HG02970 (cell line): Measurements from ENCODE around the gene MT2A.
"Not testable (repeated sequence)": the region's sequence is repeated elsewhere in the genome, so short reads cannot be mapped to it uniquely, and the experiment has no call there.

Experiments used
- ATAC-seq: cut with Tn5 transposase; IDR thresholded peaks from one replicate; pipeline ENCODE4 v1.9.1; 2021; ENCODE audit warnings: mild to moderate bottlenecking, moderate library complexity, moderate number of reproducible peaks; ENCODE audit not compliant: unreplicated experiment, low FRiP score

MT2A gene

DNA sequence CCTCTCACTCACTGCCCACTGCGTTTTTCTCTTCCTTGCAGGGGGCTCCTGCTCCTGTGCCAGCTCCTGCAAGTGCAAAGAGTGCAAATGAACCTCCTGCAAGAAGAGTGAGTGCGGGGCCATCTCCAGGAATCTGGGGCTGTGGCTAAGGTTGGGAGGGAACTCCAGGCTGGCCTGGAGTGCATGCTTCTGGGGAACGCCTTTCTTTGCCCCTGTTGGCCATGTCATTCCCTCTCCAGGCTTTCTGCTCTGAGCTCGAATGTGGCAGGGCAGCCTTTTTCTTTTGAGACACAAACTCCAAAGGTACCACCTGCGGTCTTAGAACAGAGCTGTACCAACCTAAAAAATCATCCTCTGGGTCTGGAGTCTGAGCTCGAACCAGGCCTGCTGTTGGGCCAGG is 9.8 kb downstream of the MT2A start:
- no peak for ATAC-seq

DNA sequence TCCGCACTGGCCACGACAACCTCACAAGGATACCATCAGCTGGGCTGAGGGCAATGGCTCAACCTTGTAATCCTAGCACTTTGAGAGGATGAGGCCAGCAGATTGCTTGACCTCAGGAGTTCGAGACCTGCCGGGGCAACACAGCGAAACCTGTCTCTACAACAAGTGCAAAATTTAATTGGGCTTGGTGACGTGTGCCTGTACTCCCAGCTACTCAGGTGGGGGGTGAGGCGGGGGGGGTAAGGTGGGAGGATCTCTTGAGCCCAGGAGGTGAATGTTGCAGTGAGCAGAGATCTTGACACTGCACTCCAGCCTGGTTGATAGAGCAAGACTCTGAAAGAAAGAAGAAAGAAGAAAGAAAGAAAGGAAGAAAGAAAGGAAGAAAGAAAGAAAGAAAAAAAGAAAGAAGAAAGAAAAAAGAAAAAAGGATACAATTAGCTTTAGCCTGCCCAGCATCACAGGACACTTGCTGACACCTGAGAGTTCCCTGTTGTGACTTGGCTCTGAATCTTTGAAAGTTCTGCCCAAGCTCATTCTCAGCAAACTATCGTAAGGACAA is 12.0 kb downstream of the MT2A start:
- ATAC-seq = no peak

DNA sequence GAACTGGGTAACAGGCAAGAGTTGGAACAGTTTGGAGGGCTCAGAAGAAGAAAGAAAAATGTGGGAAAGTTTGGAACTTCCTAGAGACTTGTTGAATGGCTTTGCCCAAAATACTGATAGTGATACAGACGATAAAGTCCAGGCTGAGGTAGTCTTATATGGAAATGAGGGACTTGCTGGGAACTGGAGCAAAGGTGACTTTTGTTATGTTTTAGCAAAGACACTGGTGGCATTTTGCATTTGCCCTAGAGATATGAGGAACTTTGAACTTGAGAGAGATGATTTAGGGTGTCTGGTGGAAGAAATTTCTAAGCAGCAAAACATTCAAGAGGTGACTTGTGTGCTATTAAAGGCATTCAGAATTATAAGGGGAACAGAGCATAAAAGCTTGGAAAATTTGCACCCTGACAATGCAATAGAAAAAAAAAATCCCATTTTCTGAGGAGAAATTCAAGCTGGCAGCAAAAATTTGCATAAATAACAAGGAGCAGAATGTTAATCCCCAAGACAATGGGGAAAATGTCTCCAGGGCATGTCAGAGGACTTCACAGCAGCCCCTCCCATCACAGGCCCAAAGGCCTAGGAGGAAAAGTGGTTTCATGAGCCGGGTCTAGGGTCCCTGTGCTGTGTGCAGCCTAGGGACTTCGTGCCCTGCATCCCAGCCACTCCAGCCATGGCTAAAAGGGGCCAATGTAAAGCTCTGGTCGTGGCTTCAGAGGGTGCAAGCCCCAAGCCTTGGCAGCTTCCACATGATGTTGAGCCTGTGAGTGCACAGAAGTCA is 13.5 kb downstream of the MT2A start:
- ATAC-seq = not testable (repeated sequence)

DNA sequence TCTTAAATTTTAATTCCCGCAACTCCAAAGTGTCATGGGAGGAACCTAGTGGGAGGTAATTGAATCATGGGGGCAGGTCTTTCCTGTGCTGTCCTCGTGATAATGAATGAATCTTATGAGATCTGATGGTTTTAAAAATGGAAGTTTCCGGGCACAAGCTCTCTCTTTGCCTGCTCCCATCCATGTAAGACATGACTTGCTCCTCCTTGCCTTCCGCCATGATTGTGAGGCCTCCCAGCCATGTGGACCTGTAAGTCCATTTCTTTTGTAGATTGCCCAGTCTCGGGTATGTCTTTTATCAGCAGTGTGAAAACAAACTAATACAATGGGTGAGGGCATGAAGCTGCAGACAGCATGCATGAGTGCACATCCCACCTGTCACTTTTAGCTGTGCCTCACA is 14.8 kb downstream of the MT2A start:
- not testable (repeated sequence) for ATAC-seq

DNA sequence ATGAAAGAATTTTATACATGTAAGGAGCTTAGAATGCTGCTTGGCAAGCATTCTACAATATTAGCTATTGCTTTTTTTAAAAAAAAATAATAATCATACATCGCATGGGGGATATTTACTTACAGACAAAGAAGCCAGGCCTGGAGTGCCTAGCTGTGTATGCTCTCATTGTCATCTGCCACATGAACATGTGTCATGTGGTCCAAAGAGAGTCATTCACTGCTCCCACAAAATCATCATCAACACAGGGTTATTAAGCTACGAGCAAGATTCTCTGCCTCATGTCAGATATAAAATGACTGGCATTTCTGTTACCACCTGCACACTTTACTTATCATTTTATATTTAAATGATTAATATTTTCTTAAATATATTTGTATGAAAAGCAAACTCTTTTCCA is 15.3 kb downstream of the MT2A start:
- ATAC-seq = no peak

DNA sequence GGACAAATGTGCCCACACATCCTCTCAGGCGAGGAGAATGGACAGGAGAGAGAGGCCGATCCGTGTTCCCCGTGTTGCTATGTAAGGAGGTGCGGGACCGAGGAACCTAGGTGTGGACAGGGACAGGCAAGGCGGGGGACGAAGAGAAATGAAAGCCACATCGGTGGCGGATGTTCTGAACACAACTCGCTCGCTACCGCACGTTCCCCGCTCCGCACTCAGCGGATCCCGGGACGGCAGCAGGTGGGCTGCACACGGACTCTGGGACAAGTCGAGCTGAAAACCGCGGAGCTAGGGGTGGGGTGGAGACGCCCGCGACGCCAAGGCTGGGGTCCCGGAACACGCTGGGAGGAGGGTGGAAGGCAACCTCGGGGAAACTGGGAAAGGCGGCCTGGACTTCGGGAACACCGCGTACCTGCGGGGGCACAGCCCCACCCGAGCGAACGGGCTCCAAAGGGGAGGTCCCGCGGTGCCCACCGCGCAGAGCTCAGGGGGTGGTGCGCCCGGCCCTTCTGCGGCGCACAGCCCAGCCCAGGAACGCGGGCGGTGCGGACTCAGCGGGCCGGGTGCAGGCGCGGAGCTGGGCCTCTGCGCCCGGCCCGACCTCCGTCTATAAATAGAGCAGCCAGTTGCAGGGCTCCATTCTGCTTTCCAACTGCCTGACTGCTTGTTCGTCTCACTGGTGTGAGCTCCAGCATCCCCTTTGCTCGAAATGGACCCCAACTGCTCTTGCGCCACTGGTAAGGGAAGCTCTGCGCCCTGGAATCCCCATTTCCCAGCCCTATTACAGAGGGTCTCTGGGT is 17.0 kb downstream of the MT2A start, which contains the start of gene MT1E:
Gene MT1E, plus strand, starts transcription at position 642 of the 803 bp plus-strand sequence. Its CDS starts 71 bp downstream, at position 713.
- no peak for ATAC-seq

DNA sequence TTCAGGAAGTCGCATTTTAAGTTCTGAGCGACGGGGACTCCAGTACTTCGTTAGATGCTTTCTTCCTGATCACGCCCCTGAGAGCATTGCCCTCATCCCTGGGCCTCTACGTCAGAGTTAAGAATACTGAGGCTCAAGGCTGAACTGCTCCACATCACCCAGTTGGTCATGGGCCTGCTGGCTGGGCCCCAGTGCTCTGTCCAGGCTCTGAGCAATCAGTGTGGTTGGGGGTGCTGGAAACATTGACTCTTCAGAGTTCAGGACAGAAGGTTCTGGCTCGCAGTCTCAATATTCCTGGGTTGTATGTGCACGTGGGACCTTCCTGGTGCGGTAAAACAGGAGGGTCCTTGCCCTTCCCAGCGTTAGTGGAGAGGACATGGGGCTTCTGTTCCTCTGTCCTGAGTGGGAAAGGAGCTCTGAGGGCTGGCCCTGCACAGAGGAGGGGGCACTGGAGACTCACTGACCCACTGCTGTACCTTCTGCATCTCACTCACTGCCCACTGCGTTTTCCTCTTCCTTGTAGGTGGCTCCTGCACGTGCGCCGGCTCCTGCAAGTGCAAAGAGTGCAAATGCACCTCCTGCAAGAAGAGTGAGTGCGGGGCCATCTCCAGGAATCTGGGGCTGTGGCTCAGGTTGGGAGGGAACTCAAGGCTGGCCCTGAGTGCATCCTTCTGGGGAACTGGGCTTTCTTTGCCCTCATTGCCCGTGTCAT is 17.7 kb downstream of the MT2A start:
- no peak for ATAC-seq

DNA sequence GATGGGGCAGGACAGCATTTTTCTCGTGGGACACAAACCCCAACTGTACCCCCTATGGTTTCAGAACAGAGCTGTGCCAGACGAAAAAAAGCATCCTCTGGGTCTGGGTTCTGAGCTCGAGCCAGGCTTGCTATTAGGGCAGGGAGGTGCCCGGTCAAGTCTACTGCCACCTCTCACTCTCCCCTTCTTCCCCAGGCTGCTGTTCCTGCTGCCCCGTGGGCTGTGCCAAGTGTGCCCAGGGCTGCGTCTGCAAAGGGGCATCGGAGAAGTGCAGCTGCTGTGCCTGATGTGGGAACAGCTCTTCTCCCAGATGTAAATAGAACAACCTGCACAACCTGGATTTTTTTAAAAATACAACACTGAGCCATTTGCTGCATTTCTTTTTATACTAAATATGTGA is 18.3 kb downstream of the MT2A start:
- no peak for ATAC-seq

DNA sequence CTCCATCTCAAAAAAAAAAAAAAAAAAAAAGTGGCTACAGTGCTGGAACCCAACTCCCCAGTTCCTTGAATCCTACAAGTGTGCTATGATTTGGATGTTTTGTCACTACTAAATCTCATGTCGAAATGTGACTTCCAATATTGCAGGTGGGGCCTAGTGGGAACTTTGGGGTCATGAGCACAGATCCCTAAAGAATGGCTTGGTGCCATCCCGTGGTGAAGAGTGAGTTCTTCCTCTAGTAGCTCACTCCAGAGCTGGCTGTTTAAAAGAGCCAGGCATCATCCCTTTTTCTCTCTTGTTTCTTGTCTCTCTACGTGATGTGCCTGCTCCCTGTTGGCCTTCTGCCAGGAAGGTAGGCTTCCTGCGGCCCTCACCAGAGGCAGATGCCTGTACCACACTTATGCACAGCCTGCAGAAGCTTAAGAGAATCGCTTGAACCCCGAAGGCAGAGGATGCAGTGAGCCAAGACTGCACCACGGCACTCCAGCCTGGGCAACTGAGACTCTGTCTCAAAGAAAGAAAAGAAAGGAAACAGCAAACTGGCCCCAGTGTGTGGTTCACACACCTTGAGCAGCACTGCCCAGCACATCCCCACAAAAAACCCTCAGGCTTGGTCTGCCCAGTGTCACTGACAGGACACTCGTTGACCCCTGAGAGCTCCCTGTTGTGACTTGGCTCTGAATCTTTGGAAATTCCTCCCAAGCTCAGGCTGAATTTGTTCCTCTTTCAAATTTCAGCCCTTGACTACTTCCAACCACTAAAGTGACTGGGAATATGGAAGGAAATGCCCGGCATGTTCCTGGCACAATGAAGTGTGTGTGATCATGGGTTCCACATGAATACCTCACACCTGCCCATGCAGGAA is 20.3 kb downstream of the MT2A start:
- no peak for ATAC-seq

DNA sequence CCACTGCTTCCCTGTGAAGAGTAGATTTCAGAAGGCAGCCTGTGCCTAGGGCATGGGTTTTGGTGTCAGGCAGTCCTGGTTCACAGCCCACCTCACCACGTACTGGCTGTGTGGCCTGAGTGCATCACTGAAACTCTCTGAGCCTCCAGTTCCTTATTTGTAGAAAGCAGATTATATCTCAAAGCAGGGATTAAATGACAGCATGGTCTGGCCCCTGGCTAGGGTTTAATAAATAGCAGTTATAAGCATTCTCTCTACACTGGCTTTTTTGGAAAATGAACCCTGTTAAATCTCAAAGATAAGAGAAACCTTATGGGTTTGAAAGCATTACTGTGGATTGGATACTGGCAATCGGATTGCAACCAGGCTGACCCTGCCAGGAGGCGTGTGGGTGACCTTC is 21.1 kb downstream of the MT2A start:
- ATAC-seq = no peak

DNA sequence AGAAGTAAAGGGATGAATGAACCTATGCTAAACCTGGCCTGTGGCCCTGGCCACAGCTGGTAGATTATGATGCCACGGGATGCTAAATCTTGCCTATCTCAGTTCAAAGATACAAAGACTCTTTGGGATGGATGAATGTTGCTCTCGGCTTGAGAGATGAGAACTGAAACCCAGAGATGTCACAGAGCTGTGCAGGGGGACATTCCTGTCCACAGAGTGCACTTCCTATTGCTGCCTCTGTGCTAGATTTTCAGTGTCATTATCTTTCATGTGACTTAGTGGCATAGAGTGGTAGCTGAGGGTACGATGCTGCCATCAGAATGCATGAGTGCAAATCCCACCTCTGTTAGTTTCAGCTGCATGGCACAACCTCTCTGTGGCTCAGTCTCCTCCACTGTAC is 21.8 kb downstream of the MT2A start:
- no peak for ATAC-seq

DNA sequence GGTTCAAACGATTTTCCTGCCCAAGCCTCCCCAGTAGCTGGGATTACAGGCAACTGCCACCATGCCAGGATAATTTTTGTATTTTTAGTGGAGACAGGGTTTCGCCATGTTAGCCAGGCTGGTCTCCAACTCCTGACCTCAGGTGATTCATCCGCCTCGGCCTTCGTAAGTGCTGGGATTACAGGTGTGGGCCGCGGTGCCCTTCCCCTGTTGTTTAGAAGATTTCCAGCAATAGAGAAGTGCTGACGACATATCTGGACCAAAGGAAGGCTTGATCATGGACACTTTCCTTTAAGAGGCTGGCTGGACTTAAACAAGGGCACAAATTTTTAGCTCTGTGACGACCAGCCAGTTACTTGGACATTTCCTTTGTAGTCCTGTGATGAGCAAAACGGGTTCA is 22.8 kb downstream of the MT2A start:
- ATAC-seq = no peak

DNA sequence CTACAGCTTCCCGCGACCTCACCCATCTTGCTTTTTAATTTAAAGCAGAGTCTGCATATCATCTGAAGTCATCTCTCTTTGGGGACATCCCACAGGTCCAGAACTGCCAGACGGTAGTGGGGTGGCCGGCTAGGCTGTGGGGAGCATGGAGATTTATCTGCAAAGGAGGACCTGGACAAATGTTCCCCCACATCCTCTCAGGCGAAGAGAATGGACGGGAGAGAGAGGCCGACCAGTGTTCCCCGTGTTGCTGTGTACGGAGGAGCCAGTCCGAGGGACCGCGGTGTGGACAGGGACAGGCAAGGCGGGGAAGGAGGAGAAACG is 23.4 kb downstream of the MT2A start:
- ATAC-seq = no peak

DNA sequence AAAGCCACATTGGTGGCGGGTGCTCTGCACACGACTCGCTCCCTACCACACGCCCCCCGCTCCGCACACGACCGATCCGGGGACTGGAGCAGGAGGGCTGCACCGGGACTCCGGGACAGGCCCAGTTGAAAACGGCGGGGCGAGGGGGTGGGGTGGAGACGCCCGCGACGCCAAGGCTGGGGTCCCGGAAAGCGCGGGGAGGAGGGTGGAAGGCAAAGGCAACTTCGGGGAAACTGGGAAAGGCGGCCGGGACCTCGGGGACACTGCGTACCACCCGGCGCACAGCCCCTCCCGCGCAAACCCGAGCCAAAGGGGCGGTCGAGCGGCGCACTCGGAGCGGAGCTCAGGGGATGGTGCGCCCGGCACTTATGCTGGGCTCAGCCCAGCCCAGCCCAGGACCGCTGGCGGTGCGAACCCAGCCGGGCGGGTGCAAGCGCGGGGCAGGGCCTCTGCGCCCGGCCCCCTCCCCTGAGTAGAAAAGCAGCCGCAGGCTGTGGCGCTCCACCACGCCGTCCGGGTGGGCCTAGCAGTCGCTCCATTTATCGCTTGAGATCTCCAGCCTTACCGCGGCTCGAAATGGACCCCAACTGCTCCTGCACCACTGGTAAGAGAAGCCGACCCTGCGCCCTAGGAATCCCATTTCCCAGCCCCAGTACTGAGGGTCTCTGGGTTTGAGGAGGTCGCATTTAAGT is 23.9 kb downstream of the MT2A start, which contains the start of gene MT1M:
Gene MT1M, plus strand, starts transcription at position 504 of the 692 bp plus-strand sequence. Its CDS starts 73 bp downstream, at position 577.
- no peak for ATAC-seq

DNA sequence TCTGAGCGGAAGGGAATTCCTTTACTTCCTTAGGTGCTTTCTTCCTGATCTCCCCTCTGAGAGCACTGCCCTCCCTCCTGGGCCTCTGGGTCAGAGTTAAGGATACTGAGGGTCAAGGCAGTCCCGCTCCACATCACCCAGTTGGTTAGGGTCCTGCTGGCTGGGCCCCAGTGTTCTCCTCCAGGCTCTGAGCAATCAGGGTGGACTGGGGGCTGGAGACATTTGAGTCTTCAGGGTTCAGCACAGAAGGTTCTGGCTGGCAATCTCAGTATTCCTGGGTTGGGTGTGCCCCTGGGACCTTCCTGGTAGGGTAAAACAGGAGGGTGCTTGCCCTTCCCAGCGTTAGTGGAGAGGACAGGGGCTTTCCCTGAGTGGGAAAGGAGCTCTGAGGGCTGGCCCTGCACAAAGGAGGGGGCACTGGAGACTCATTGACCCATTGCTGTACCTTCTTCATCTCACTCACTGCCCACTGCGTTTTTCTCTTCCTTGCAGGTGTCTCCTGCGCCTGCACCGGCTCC is 24.5 kb downstream of the MT2A start:
- ATAC-seq = no peak

DNA sequence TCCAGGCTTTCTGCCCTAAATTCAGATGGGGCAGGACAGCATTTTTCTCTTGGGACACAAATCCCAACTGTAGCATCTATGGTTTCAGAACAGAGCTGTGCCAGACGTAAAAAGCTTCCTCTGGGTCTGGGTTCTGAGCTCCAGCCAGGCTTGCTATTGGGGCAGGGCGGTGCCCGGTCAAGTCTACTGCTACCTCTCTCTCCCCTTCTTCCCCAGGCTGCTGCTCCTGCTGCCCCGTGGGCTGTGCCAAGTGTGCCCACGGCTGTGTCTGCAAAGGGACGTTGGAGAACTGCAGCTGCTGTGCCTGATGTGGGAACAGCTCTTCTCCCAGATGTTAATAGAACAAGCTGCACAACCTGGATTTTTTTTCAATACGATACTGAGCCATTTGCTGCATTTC is 25.2 kb downstream of the MT2A start:
- no peak for ATAC-seq

DNA sequence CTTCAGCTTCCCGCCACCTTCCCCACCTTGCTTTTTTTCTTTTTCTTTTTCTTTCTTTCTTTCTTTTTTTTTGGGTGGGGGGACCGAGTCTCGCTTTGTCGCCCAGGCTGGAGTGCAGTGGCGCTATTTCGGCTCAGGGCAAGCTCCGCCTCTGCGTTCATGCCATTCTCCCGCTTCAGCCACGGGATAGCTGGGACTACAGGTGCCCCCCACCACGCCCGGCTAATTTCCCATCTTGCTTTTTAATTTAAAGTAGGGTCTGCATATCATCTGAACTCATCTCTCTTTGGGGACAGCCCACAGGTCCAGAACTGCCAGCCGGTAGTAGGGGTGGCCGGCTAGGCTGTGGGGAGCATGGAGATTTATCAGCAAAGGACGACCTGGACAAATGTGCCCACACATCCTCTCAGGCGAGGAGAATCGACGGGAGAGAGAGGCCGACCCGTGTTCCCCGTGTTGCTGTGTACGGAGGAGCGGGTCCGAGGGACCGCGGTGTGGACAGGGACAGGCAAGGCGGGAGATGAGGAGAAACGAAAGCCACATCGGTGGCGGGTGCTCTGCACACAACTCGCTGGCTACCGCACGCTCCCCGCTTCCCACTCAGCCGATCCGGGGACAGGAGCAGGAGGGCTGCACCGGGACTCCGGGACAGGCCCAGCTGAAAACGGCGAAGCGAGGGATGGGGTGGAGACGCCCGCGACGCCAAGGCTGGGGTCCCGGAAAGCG is 26.5 kb downstream of the MT2A start:
- ATAC-seq = no peak

DNA sequence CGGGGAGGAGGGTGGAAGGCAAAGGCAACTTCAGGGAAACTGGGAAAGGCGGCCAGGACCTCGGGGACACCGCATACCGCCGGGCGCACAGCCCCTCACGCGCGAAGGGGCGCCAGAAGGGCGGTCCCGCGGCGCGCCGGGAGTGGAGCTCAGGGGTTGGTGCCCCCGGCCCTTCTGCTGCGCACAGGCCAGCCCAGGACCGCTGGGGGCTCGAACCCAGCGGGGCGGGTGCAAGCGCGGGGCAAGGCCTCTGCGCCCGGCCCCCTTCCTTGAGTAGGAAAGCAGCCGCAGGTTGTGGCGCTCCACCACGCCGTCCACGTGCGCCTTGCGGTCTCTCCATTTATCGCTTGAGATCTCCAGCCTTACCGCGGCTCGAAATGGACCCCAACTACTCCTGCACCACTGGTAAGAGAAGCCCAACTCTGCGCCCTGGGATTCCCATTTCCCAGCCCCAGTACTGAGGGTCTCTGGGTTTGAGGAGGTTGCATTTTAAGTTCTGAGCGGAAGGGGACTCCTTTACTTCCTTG is 27.1 kb downstream of the MT2A start:
- ATAC-seq = no peak
